NB4 (cell line): Measurements from ENCODE around the gene OR13J1.
"Not testable (repeated sequence)": the region's sequence is repeated elsewhere in the genome, so short reads cannot be mapped to it uniquely, and the experiment has no call there.

ENCODE experiments used
- MAX ChIP-seq: IDR thresholded peaks from 2 replicates; pipeline ENCODE4 v1.6.1; 2011; ENCODE audit warnings: low read depth, low read length
- TF ChIP-seq, protein P1 (sequence below): IDR thresholded peaks from one replicate; pipeline ENCODE4 v1.5.1; 2012; ENCODE audit warnings: low read depth, low read length

GRCh38 chr9:35897376-35898099 is 27.3 kb upstream of the OR13J1 start:
- TF ChIP-seq, protein P1, sequence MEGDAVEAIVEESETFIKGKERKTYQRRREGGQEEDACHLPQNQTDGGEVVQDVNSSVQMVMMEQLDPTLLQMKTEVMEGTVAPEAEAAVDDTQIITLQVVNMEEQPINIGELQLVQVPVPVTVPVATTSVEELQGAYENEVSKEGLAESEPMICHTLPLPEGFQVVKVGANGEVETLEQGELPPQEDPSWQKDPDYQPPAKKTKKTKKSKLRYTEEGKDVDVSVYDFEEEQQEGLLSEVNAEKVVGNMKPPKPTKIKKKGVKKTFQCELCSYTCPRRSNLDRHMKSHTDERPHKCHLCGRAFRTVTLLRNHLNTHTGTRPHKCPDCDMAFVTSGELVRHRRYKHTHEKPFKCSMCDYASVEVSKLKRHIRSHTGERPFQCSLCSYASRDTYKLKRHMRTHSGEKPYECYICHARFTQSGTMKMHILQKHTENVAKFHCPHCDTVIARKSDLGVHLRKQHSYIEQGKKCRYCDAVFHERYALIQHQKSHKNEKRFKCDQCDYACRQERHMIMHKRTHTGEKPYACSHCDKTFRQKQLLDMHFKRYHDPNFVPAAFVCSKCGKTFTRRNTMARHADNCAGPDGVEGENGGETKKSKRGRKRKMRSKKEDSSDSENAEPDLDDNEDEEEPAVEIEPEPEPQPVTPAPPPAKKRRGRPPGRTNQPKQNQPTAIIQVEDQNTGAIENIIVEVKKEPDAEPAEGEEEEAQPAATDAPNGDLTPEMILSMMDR, result not testable (repeated sequence)
- not testable (repeated sequence) for TF ChIP-seq MAX
